IPS-11a (cell line): ENCODE measurements around the gene TUBGCP6.
A peak's percentile ranks its signal among the peaks of the same experiment; 100 is the strongest.

Experiments
- H3K4me3 ChIP-seq: one replicate; pipeline ENCODE4 v1.5.1; 2013; ENCODE audit warnings: low read depth, low read length, control low read depth

TUBGCP6 gene

GRCh38 chr22:50264104-50264745 is 19.4 kb upstream of the TUBGCP6 start:
- H3K4me3 ChIP-seq, result no peak overlapping the region

- H3K4me3 ChIP-seq, result no peak overlapping the region
These were observed 18.3 kb upstream of the TUBGCP6 start for GRCh38 chr22:50262973-50263617.

- H3K4me3 ChIP-seq, result no peak overlapping the region
These were observed 17.7 kb upstream of the TUBGCP6 start for GRCh38 chr22:50262460-50262911.

GRCh38 chr22:50261615-50262459 is 17.0 kb upstream of the TUBGCP6 start, which contains the start of gene MAPK12:
Gene MAPK12, minus strand, starts transcription at chr22:50261683. Its CDS starts 174 bp downstream, at chr22:50261509.
- H3K4me3 ChIP-seq, result peak within 1 kb of the TSS; percentile 61

GRCh38 chr22:50260801-50261614 is 16.2 kb upstream of the TUBGCP6 start:
- peak overlapping the region; percentile 61 for H3K4me3 ChIP-seq

GRCh38 chr22:50260434-50260800 is 15.6 kb upstream of the TUBGCP6 start:
- H3K4me3 ChIP-seq, result peak overlapping the region; percentile 61

GRCh38 chr22:50259302-50259701 is 14.5 kb upstream of the TUBGCP6 start:
- no peak overlapping the region for H3K4me3 ChIP-seq

- H3K4me3 ChIP-seq, result no peak overlapping the region
These were observed 13.8 kb upstream of the TUBGCP6 start for GRCh38 chr22:50258361-50259292.

GRCh38 chr22:50257451-50258360 is 12.9 kb upstream of the TUBGCP6 start:
- no peak overlapping the region for H3K4me3 ChIP-seq

- no peak overlapping the region for H3K4me3 ChIP-seq
These were observed 12.2 kb upstream of the TUBGCP6 start for GRCh38 chr22:50257041-50257440.

GRCh38 chr22:50256258-50256862 is 11.5 kb upstream of the TUBGCP6 start:
- H3K4me3 ChIP-seq, result no peak overlapping the region

- H3K4me3 ChIP-seq, result no peak overlapping the region
These were observed 10.8 kb upstream of the TUBGCP6 start for GRCh38 chr22:50255607-50256006.

GRCh38 chr22:50255099-50255498 is 10.3 kb upstream of the TUBGCP6 start:
- H3K4me3 ChIP-seq, result no peak overlapping the region

- no peak overlapping the region for H3K4me3 ChIP-seq
These were observed 9.1 kb upstream of the TUBGCP6 start for GRCh38 chr22:50253941-50254340.

GRCh38 chr22:50253046-50253915 is 8.5 kb upstream of the TUBGCP6 start:
- H3K4me3 ChIP-seq, result no peak overlapping the region

- no peak overlapping the region for H3K4me3 ChIP-seq
These were observed 7.5 kb upstream of the TUBGCP6 start for GRCh38 chr22:50252082-50253045.
